ENCODE measurements around the gene SOX21. TPM values are rescaled to one million over a fixed set of nuclear protein-coding genes. Genes with fewer than 3 reads are reported as not detected.
"Not testable (repeated sequence)": the region's sequence is repeated elsewhere in the genome, so short reads cannot be mapped to it uniquely, and the experiment has no call there.

The SOX21 gene
- total and polyA plus RNA-seq, 2 of the 8 experiments (the other 6 are each of a cell fraction or from before 2014, with no cell fraction given), result 3.9 TPM

DNA sequence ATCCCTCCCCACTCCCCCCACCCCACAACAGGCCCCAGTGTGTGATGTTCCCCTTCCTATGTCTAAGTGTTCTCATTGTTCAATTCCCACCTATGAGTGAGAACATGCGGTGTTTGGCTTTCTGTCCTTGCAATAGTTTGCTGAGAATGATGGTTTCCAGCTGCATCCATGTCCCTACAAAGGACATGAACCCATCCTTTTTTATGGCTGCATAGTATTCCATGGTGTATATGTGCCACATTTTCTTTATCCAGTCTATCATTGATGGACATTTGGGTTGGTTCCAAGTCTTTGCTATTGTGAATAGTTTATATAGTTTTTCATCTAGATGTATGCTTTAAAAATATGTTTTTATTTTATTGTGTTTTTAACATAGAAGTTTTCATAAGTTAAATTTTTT lies 6.4 kb upstream of the SOX21 start:
- H4K20me1 ChIP-seq (replicated peaks in 1 of 2; ENCODE audit: control insufficient read depth in 1 of 2, insufficient read depth in 2 of 2, low read length in 2 of 2); H3K14ac ChIP-seq (ENCODE audit: insufficient read length); H3K36me3 ChIP-seq (ENCODE audit: control insufficient read depth in 2 of 4, insufficient read depth in 4 of 4, low read length in 3 of 4); H3K27ac ChIP-seq (ENCODE audit: low read depth, low read length); H2BK15ac ChIP-seq (ENCODE audit: low read length); H3K4me2 ChIP-seq (ENCODE audit: insufficient read depth in 1 of 2, low read depth in 2 of 2, low read length in 2 of 2); POLR2A ChIA-PET (ENCODE audit: partially characterized antibody); H2AK5ac ChIP-seq (ENCODE audit: low read depth, low read length); H2BK12ac ChIP-seq (ENCODE audit: low read depth, low read length); H4K8ac ChIP-seq (ENCODE audit: extremely low read depth, insufficient read depth, low read length); H2AFZ ChIP-seq (ENCODE audit: low read length); H2BK5ac ChIP-seq (ENCODE audit: low read depth, low read length); H3K9ac ChIP-seq (replicated peaks in 1 of 4; ENCODE audit: extremely low read depth in 1 of 4, low read depth in 3 of 4, low read length in 3 of 4); H3K9me3 ChIP-seq (ENCODE audit: insufficient read depth in 2 of 2, low read depth in 1 of 2, low read length in 1 of 2); H3K56ac ChIP-seq (replicated peaks; ENCODE audit: insufficient read length, low read depth, low read length); H2BK20ac ChIP-seq (ENCODE audit: low read length); DNase-seq (ENCODE audit: low read depth in 1 of 2, low spot score in 2 of 2); FAIRE-seq; H4K91ac ChIP-seq (replicated peaks; ENCODE audit: insufficient read length, low read length); H3K18ac ChIP-seq (ENCODE audit: extremely low read depth, low read length); H2BK120ac ChIP-seq (replicated peaks; ENCODE audit: low read depth, low read length); H3K23me2 ChIP-seq (ENCODE audit: low read depth, low read length); H3K79me1 ChIP-seq (ENCODE audit: low read depth, low read length); H3K4ac ChIP-seq (replicated peaks; ENCODE audit: insufficient read length, low read depth, low read length); H3K79me2 ChIP-seq (ENCODE audit: control insufficient read depth in 1 of 2, insufficient read depth in 2 of 2, low read length in 2 of 2); H3K4me3 ChIP-seq (ENCODE audit: extremely low read depth in 1 of 4, insufficient read depth in 2 of 4, low read depth in 3 of 4, low read length in 4 of 4); H3K23ac ChIP-seq (ENCODE audit: insufficient read length); H4K5ac ChIP-seq (ENCODE audit: insufficient read length, low read depth, low read length): not testable (repeated sequence)
- WGBS, 2 experiments (ENCODE audit: extremely low coverage in 1 of 2, insufficient coverage in 1 of 2, insufficient read length in 1 of 2, insufficient replicate concordance in 2 of 2, low coverage in 1 of 2, low lambda C conversion rate in 2 of 2, missing lambda C conversion rate in 1 of 2), result 71% methylated on average over 1 of the region's 1 CpG; no CpG with 5 or more reads in 1 of the 2 experiments
- CTCF ChIA-PET (ENCODE audit: partially characterized antibody), result interaction anchor here (0.5 kb wide), 1 partner anchor 256 kb away, joined by 3 read pairs; no protein-coding TSS in a partner anchor
- peaks cover 0 to 13% (median 8%) of the 10 kb centered on the region in 4 experiments; a peak in 6 of 7 replicates for H3K27me3 ChIP-seq (replicated peaks in 1 of 4; ENCODE audit: control insufficient read depth in 3 of 4, extremely low read depth in 1 of 4, insufficient read depth in 3 of 4, low read length in 3 of 4)
- H3K4me1 ChIP-seq (replicated peaks in 1 of 4; ENCODE audit: control insufficient read depth in 3 of 4, insufficient read depth in 4 of 4, low read length in 3 of 4), result peaks cover 0 to 10% (median 3%) of the 10 kb centered on the region in 4 experiments; a peak in 5 of 7 replicates
